Activated CD4-positive, alpha-beta T cell treated with anti-CD3 and anti-CD28 coated beads, Interleukin-2, amount 50 U/mL, for 48 hours (primary cell): Measurements from ENCODE around the gene PDE3A.
"Not testable (repeated sequence)": the region's sequence is repeated elsewhere in the genome, so short reads cannot be mapped to it uniquely, and the experiment has no call there.

Experiments
- DNase-seq, 2 experiments: peaks; one replicate each; pipeline ENCODE4 v3.0.0-alpha.2; 2020

The PDE3A gene

GRCh38 chr12:20503858-20504257 lies 135.5 kb downstream of the PDE3A start:
- no peak for DNase-seq

GRCh38 chr12:20505056-20505455 lies 136.7 kb downstream of the PDE3A start:
- no peak for DNase-seq

GRCh38 chr12:20507056-20507455 lies 138.7 kb downstream of the PDE3A start:
- no peak for DNase-seq

GRCh38 chr12:20507711-20508110 lies 139.4 kb downstream of the PDE3A start:
- DNase-seq, result no peak

- DNase-seq, result no peak
These were observed 140.0 kb downstream of the PDE3A start for GRCh38 chr12:20508359-20508758.

- no peak for DNase-seq
These were observed 140.6 kb downstream of the PDE3A start for GRCh38 chr12:20508962-20509361.

GRCh38 chr12:20510811-20511210 lies 142.5 kb downstream of the PDE3A start:
- no peak for DNase-seq

GRCh38 chr12:20513189-20513588 lies 144.9 kb downstream of the PDE3A start:
- no peak for DNase-seq

GRCh38 chr12:20514598-20514997 lies 146.3 kb downstream of the PDE3A start:
- no peak for DNase-seq

GRCh38 chr12:20520532-20520931 lies 152.2 kb downstream of the PDE3A start:
- DNase-seq, result no peak

- DNase-seq, result no peak
These were observed 155.3 kb downstream of the PDE3A start for GRCh38 chr12:20523658-20524057.

GRCh38 chr12:20524113-20524512 lies 155.8 kb downstream of the PDE3A start:
- no peak for DNase-seq

GRCh38 chr12:20525064-20525610 lies 156.8 kb downstream of the PDE3A start:
- no peak for DNase-seq

- no peak for DNase-seq
These were observed 159.3 kb downstream of the PDE3A start for GRCh38 chr12:20527417-20528163.

GRCh38 chr12:20528208-20528607 lies 159.9 kb downstream of the PDE3A start:
- DNase-seq, result no peak

- no peak for DNase-seq
These were observed 177.9 kb downstream of the PDE3A start for GRCh38 chr12:20546267-20546666.

- no peak for DNase-seq
These were observed 179.7 kb downstream of the PDE3A start for GRCh38 chr12:20547816-20548575.

GRCh38 chr12:20548611-20549010 lies 180.3 kb downstream of the PDE3A start:
- no peak for DNase-seq

- DNase-seq, result no peak
These were observed 180.9 kb downstream of the PDE3A start for GRCh38 chr12:20549108-20549719.

GRCh38 chr12:20551742-20552442 lies 183.6 kb downstream of the PDE3A start:
- not testable (repeated sequence) for DNase-seq

- not testable (repeated sequence) for DNase-seq
These were observed 184.2 kb downstream of the PDE3A start for GRCh38 chr12:20552586-20552985.

- no peak for DNase-seq
These were observed 186.7 kb downstream of the PDE3A start for GRCh38 chr12:20555015-20555414.

GRCh38 chr12:20555771-20556170 lies 187.4 kb downstream of the PDE3A start:
- no peak for DNase-seq
